GM10266 (cell line): ENCODE results near the gene RBM7.

Experiments
- DNase-seq: peaks from one replicate; pipeline ENCODE4 v3.0.0; 2012; ENCODE audit errors: extremely low spot score
- TF ChIP-seq, protein P1 (sequence below): IDR thresholded peaks from 2 replicates; pipeline ENCODE4 v1.5.1; 2012; ENCODE audit warnings: mild to moderate bottlenecking, low read depth; ENCODE audit not compliant: control insufficient read depth, insufficient read depth; ENCODE audit errors: missing control alignments

RBM7 gene

DNA sequence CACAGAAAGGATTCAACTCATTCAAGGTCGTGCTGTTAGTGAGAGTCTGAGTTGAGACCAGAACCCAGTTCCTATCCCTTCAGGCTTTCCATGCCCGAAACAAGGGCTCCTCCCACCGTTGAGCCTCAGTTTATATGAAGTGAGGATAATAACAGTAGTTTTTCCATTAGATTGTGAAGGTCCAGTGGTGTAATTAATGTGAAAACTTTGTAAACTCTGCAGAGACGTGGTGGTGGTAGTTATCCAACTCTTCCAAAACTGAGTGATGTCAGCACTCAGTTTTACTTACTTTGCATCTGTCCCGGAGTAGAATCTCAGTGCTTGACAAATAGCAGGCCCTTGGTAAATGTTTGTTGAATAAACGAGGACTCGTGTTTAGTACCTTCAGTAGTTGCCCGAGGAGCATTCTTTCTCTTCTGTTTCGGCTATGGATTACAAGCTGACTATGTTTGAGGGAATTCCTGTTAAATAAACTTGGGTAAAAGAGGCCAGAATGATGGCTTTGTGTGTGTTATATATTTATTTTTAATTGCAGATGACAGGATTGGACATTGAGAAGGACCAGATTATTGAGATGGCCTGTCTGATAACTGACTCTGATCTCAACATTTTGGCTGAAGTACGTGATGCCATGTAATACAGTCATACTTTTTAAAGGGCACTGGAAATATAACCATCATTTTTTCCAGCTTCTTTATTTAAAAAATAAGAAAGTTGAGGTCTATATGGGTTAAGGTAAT is 39.8 kb downstream of the RBM7 start:
- DNase-seq = peak; percentile 23
- TF ChIP-seq, protein P1, sequence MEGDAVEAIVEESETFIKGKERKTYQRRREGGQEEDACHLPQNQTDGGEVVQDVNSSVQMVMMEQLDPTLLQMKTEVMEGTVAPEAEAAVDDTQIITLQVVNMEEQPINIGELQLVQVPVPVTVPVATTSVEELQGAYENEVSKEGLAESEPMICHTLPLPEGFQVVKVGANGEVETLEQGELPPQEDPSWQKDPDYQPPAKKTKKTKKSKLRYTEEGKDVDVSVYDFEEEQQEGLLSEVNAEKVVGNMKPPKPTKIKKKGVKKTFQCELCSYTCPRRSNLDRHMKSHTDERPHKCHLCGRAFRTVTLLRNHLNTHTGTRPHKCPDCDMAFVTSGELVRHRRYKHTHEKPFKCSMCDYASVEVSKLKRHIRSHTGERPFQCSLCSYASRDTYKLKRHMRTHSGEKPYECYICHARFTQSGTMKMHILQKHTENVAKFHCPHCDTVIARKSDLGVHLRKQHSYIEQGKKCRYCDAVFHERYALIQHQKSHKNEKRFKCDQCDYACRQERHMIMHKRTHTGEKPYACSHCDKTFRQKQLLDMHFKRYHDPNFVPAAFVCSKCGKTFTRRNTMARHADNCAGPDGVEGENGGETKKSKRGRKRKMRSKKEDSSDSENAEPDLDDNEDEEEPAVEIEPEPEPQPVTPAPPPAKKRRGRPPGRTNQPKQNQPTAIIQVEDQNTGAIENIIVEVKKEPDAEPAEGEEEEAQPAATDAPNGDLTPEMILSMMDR = no peak

DNA sequence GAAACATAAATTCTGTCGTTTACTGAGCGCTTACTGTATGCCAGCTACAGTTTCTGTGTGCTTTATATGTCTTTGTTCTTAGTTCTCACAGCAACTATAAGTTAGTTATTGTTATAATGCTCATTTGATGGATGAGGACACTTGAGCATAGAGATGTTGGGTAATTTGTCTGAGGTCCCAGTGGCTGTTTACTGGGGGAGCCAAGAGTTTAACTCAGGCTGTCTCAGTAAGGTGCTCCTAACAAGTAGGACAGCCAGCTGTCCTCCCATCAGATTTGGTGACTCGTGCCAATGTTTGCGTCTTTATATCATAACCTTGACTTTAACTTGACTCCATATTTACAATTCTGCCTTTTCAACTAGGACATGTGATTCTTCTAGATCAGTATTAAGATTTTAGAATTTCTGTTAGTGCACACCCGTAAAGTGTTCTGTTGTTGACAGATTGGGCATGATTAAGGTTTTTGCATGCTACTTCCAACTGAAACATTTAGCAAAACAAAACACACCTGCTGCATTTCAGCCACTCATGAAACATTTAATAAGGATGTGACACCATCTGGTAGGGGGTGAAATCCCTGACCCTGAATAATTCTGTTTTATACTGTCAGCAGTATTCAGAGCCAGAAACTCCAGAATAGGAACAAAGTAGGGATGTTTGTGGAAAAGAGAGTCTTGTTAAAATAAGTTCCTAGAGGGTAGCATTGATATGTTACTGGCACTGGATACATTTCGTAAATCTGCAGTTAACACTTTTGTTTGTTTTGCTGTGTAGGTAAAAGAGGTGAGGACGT is 40.7 kb downstream of the RBM7 start:
- no peak for DNase-seq
- TF ChIP-seq, protein P1 = no peak

DNA sequence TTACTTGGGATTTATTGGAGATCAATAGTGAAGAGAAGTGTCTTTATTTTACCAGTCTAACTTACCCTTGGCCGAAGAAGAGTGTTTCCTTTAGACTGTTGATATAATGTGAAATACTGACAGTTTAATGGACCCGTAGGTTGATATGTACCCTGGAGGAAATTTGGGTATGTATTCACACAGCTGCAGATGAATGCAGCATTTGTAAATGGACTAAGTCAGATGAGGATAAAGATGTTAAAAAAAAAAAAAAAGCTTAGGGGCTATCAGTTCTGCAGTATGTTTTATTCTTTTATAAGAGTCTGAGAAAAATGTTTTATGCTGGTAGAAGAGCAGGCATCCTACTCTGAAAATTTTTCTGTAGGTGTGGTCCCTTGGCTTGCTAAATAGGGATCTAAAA is 41.5 kb downstream of the RBM7 start:
- TF ChIP-seq, protein P1 = no peak
- DNase-seq = no peak

DNA sequence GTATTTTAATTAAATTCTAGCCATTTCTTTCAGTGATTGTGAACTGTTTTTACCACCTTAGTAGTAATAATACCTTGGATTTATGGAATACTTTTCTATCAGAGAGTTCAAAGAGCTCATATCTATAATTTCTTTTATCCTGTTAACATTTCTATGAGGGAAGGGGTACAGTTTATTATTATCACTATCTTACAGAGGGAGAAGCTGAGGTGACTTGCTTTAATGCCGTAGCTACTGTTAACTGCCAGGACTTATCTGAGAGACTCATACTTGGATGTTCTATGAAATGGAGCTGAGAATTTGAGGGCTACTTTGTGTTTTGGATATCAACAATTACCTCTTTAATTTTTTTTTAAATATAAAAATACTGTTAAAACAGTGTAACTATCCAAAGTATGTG is 42.1 kb downstream of the RBM7 start:
- DNase-seq = no peak
- TF ChIP-seq, protein P1 = no peak

DNA sequence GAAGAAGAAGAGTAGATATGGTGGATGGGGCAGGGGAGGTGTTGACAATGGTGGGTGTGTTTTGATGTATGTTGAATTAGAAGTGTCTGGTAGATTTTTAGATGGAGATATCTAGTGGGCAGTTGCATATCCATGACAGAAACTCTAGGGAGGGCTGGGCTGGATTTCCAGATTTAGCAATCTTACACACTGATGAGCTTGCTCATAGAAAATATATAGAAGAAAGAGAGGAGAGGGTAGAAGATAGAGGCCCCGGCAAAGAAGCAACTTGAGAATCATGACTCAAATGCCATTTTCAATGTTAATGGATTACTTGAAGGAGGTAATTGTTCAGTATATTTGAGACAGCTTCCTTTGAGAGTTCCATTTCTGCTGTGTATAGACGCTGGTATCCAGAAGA is 47.0 kb downstream of the RBM7 start:
- DNase-seq = no peak
- TF ChIP-seq, protein P1 = no peak

DNA sequence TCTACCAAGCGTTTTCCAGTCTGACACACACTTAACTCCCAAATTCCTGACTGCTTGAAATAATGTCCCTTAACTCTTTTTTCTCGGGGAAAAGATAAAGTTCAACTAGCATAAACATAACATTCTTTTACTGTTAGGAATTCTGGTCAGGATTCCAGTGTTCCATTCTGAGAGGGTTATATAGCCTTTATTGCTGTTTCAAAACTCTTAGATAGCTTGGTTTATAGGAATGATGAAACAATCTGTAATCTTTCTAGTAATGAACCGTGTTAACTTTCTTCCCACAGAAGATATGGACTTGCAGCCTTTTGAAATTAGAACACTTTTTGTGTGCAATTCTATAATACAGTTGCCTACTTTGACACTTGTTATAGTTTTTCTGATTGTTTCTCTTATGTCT is 47.4 kb downstream of the RBM7 start:
- TF ChIP-seq, protein P1 = no peak
- no peak for DNase-seq
